HG03432 (cell line): ENCODE measurements around the gene PDXK.
"Not testable (repeated sequence)": the region's sequence is repeated elsewhere in the genome, so short reads cannot be mapped to it uniquely, and the experiment has no call there.

ENCODE experiments used
- ATAC-seq: cut with Tn5 transposase; IDR thresholded peaks from one replicate; pipeline ENCODE4 v1.9.1; 2021; ENCODE audit warnings: mild to moderate bottlenecking, moderate library complexity; ENCODE audit not compliant: unreplicated experiment

The PDXK gene

DNA sequence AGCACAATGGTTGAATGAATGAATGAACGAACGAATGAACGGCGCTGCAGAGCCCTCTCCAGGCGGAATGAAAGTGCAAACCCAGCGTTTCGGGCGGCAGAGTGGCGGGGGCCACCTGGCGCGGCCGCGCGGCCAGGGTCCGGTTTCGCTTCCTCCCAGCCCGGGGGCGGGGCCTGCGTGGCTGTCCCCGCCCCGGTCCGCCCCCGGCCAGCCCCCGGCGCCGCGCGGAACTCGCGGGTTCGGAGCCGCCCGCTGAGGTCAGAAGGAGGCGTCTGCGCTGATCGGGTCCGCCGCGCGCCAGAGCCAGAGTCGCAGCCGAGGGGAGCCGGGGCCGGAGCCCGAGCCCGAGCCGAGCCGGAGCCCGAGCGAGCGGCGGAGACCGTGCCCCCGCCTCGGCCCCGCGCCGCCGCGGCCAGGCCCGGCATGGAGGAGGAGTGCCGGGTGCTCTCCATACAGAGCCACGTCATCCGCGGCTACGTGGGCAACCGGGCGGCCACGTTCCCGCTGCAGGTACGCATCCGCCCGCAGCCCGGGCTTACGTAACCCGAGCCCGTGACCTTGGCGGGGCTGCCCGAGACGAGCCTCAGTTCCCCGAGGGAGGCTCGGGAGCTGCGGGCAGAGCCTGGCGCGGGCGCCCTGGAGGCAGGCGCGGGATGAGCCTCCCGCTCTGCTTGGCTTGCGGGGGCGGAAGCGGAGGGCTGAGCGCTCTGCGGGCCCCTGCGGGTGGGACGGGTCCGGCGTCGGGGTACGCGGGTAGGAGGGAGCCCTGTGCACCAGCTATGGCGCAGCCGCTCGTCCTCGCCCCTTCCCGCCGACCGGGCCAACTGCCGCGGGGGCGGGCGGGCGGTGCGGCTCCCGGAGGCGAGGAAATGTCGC, at the start of gene PDXK:
TSS of gene PDXK (plus strand) at position 258 of the 876 bp plus-strand sequence. CDS start at position 424, 166 bp downstream.
- ATAC-seq, result peak; percentile 70

DNA sequence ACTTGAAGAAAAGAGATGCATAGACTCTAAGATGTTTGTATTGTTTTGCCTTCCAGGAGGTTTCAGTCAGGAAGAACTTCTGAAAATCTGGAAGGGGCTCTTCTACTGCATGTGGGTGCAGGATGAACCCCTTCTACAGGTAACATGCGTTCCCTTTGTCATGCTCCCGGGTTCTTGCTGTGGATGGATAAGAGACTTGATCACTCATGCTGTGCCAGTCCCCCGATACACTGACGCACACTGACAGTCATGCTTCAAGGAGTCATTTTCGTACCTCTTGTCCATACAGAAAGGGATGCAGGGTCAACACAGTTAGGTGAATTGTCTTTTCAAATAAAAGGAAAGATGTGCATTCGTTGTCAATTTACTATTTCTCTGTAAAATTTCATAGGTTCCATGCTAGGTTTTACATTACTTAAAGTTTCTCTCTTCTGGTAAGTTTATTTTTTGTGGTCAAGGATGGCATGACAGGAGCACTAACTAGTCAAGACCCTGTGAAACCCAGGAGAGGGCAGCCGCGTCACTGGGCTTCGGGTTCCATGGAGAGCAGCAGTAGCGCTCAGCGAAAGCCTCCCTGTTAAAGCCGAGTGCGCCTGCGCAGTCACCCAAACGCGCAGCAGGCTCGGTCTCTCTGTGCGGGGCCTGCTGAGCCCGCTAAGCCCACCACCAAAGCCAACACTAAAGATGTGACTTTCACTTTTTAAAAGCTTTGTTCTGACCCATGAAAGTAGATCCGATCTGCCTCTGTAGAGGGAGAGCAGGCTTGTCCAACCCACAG, 48.9 kb upstream of the PDXK start:
- ATAC-seq, result no peak

DNA sequence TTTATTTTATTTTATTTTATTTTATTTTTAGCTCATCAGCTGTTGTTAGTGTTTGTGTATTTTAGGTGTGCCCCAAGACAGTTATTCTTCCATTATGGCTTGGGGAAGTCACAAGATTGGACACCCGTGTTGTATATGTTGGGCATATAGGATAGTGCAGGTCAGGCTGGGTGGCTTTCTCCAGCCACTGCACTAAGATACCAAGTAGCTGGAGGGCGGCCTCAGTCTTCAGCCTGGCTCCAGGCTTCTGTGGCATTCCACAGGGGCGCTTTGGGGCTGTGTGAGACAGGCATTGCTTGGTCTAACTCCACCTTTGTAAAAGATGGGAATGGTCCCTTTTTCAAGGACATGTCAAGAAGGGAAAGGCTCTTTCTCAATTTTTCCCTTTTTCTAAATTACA, 43.1 kb upstream of the PDXK start:
- ATAC-seq, result no peak

DNA sequence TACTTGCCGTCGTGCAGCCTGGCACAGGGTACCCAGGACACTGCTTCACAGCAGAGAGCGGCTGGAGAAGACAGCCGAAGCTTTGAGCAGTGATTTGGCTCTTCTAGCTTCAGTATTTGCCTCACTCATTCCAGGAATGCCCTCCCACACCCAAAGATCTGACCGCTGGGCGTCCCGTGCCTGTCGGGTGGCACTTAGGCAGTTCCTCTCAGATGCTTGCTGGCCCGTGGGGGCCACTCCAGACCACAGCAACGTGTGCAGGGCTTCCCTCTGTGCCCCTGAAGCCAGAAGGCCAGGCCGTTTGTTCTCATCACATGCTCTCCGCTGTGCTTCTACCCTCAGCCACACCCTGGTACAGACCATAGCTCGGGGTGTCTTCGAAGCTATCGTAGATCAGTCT, 42.5 kb upstream of the PDXK start:
- no peak for ATAC-seq

DNA sequence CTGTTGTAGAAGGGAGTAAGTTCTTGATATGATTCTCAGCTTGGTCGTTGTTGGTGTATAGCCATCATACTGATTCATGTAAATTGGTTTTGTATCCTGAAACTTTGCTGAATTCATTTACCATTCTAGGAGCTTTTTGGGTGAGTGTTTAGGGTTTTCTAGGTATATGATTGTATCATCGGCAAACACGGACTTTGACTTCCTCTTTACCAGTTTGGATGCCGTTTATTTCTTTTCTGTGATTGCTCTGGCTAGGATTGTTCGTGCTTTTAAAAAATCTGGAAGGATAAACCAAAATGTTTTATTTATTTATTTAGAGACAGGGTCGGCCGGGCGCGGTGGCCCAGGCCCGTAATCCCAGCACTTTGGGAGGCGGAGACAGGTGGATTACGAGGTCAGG, 39.0 kb upstream of the PDXK start:
- ATAC-seq, result no peak

DNA sequence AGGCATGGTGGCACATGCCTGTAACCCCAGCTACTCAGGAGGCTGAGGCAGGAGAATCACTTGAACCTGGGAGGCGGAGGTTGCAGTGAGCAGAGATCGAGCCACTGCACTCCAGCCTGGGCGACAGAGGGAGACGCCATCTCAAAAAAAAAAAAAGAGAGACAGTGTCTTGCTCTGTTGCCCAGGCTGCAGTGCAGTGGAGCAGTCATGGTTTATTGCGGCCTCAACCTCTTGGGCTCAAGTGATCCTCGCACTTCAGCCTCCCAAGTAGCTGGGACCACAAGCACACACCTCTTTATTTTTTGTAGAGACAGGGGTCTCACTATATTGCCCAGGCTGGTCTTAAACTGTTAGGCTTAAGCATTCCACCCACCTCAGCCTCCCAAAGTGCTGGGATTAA, 38.5 kb upstream of the PDXK start:
- not testable (repeated sequence) for ATAC-seq

DNA sequence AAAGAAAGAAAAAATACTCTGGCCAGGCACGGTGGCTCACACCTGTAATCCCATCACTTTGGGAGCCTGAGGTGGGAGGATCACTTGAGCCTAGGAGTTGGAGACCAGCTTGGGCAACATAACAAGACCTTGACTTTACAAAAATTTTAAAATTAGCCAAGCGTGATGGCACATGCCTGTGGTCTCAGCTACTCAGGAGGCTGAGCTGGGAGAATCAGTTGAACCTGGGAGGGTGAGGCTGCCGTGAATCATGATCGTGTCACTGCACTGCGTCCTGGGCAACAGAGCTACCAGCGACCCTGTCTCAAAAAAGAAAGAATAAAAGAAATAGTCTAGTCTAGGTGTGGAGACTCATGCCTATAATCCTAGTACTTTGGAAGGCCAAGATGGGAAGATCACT, 37.3 kb upstream of the PDXK start:
- no peak for ATAC-seq

DNA sequence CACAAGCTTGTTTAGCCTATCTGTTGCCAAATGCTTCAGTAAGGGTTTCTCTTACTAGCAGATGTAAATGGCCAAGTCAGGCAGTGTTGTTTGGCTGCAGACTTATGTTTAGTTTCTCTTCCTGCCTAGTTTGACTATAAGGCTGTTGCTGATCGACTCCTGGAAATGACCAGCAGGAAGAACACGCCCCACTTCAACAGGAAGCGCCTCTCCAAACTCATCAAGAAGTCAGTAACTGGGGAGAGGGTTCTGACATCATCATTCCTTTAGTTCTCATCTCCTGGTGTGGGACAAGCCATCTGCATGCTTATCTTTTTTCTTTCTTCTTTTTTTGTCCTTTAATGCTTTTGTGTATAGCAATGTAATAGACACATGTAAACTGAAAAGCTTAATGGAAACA, 34.5 kb upstream of the PDXK start:
- ATAC-seq, result no peak

DNA sequence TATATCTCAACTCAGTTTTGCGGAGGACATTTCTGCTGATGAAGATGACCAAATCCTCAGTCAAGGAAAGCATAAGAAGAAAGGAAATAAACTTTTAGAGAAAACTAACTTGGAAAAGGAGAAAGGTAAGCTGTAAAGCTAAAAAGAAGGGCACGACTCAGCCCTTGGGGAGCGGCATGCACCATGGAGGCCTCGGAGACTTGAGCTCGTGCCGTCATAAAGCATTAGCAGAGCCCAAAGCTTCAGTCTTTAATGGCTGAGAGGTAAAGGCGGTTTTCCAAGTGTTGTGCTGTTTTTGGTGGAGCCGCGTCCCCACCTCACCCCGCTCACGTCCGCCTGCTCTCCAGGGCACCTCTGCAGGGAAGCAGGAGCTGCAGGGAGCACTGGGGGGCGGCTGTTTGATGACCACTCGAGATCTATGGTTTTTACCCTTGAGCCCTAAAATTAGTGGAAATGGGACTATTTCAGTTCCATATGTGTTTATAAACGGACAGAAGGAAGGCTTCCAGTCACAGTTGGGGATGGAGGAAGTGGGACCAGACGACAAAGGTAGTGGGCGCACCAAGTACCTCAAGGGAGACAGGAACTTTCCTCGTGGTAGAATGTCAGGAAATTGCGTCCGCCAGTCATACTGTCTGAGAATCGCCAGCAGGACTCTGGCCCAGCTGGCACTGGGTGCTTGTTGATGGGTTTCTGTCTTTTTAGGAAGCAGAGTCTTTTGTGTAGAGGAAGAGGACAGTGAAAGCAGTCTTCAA, 31.9 kb upstream of the PDXK start:
- no peak for ATAC-seq

DNA sequence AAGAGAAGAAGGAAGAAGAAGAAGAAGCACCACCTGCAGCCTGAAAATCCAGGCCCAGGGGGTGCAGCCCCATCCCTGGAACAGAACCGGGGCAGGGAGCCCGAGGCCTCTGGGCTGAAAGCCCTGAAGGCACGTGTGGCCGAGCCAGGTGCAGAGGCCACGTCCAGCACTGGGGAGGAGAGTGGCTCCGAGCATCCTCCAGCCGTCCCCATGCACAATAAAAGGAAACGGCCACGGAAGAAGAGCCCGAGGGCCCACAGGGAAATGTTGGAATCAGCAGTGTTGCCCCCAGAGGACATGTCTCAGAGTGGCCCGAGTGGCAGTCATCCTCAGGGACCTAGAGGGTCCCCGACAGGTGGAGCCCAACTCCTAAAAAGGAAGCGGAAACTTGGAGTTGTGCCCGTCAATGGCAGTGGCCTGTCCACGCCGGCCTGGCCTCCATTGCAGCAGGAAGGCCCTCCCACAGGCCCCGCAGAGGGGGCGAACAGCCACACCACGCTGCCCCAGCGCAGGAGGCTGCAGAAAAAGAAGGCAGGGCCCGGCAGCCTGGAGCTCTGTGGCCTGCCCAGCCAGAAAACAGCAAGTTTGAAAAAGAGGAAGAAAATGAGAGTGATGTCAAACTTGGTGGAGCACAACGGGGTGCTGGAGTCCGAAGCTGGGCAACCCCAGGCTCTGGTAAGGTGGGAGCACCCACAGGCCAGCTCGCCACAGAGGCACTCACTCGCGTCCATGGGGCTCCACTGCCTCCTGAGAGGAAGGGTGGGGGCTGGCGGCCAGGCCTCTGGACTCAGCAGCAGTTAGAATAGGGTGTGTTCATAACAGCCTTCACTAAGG, 31.1 kb upstream of the PDXK start:
- no peak for ATAC-seq

DNA sequence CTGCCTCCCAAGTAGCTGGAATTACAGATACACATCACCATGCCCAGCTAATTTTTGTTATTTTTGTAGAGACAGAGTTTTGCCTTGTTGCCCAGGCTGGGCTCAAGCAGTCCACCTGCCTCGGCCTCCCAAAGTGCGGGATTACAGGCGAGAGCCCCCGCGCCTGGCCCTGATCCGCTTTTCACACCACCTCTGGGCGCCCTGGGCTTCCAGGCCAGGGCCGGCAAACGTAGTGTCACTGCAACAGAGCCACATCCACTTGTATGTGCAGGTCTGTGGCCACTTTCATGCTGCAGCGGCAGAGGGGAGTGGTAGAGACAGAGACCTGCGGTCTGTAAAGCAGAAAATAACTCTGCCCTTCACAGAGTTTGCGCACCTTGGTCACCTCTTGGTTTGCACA, 30.0 kb upstream of the PDXK start:
- no peak for ATAC-seq

DNA sequence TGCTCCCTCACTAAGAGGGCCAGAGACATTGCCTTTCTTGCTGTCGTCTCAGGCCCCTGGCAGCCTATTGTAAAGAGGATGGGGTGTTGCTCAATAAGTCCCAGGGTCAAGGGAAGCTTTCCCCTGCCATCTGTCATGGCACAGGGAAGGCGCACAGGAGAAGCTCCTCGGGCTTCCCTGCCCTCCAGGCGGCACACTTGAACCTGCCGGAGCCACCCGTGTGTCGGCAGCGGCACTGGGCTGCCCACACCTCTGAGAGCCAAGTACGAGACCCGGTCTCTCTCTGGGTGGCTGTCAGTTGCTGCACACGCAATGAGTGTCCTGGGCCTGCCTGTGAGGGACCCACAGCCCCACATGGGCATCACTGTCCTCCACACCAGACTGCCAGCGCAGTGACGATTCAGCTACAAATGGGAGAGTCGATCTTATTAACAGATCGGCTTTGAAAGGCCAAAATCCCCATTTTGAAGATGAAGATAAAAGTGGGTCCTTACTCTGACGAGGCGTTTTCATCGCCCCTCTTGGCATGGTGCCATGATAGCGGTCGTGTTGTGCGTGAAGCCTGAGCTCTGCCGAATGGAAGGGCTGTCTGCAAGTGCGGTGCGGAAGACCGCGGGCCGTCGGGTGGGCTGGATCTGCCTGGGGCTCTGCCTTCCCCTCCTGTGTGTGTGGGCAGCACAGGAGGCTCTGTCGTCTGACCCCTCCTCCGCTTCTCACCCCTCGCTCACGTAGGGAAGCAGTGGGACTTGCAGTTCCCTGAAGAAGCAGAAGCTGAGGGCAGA, 29.2 kb upstream of the PDXK start:
- no peak for ATAC-seq

DNA sequence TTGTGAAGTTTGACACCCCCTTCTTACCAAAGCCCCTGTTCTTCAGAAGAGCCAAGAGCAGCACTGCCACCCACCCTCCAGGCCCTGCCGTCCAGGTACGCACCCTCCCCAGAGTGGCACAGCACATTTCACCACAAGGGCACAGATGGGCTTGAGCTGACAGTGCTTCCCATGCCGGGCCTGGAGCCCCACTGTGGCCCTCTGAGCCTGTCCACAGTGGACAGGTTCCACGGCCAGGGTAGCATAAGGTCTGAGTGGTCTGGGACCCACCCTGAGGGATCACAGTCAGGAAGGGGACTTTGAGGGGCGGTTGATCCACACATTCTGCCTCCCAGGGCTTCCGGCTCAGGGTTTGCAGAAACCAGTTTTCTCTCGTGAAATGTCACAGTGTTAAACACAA, 28.6 kb upstream of the PDXK start:
- ATAC-seq, result no peak

DNA sequence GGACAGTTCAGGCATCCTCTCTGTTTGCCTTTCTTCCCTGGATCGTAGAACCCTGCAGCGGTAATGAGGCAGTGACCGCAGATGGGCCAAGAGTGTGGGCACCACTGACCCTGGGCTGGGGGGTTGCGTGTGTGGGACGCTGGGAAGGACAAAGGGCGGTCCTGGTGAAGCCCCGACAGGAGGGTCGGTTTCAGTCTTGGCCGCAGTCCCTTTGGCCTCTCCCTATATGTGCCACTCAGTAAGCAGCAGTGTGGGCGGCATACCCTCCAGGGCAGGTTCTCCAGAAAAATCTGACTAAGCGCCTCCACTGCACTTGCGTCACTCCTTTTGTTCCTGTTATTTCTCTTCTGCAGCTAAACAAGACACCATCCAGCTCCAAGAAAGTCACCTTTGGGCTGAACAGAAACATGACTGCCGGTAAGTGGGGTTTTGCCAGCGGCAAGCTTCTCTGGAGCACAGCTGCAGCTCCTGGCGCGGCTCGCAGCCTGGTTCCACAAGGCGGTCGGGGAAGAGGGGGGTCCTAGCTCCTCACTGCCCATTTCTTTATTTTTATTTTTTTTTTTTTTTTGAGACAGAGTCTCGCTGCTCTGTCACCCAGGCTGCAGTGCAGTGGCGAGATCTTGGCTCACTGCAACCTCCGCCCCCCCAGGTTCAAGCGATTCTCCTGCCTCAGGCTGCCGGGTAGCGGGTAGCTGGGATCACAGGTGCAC, 27.7 kb upstream of the PDXK start:
- no peak for ATAC-seq

DNA sequence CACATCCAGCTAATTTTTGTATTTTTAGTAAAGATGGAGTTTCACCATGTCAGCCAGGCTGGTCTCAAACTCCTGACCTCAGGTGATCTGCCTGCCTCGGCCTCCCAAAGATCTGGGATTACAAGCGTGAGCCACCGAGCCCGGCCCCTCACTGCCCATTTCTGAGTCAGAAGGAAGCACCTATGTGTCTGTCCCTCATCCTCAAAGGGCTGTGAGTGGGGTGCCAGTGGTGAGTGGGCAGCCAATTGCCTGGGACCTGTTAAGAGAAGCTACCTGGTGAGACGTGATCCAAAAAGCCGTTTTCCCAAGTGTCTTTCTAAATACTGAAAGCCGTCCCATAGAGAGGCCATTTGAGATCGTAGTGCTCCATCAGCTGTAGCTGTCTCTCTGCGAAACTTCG, 27.1 kb upstream of the PDXK start:
- ATAC-seq, result no peak

DNA sequence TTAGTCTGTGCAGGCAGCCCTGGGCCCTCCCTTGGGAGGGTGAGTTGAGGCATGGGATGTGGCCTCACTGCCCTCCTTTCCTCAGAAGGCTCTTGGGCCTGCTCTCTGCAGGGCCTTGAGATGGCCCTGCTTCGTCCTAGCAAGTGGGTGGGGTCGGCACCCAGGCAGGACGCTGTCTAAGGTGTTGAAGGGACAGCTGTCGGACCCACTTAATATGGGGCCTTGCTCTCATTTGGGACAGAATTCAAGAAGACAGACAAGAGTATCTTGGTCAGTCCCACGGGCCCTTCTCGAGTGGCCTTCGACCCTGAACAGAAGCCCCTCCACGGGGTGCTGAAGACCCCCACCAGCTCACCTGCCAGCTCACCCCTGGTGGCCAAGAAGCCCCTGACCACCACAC, 26.0 kb upstream of the PDXK start:
- ATAC-seq, result no peak

DNA sequence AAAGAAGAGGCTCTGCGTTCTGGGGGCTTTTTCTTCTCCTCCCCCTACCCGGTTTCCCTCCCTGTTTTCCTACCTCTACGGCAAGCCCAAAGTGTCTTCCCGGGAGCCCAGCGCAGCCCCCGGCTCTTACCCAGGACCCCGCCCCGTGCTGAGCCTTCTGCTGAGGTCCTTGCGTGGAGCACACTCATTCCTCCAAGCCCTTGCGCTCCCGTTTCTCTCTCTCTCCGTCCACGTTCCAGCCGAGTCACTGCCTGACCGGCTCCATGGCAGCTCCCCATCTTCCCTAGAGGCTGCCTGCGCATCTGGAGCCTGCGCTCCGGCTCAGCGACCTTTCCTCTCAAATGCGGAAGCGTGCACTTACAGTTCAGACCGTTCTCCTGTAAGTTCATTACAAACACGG, 24.9 kb upstream of the PDXK start:
- no peak for ATAC-seq

DNA sequence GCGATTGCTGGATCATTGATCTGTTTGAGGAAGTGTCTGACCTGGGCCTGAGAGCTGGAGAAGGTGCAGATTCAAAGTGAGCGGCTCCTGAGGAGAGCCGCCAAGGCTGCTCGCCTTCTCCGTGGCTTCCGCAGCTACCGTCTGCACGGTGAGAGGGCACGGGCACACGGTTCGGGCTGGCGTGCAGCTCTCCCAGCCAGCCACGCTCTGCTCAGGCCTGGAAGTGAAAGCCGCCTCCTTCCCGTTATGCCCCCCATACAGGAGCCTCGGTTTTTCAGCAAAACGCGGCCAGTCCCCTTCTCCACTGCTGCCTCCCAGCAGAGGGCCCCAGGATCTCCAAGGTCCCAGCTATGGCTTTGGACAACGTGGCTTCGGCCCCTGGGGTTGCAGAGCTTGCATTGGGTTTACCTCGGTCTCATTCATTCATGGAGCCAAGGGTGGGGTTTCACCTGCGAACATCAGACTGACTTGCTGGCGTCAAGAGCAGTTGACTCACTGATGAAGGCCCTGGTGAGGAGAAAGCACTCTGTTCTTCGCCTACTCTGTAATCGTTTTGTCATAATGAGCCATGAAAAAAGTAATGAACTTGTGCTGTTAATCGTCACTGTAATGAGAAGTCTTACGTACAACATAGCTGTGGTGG, 24.4 kb upstream of the PDXK start:
- ATAC-seq, result no peak

DNA sequence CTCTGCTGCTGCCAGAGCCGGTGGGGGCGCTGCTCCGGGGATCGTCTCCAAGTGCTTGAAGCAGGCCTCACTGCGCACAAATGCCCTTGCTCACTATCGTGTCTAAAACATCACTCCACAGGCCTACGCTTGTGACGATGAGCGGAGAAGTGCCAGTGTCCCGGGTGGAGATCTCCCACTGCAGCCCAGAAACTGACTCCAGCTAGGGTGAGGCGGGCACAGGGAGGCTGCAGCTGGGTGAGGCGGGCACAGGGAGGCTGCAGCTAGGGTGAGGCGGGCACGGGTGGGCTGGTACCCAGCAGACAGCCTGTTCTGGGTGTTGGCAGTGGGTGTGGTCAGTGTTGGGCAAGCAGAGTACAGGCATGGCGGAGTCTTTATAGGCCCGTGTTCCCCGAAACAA, 22.7 kb upstream of the PDXK start:
- ATAC-seq, result no peak
